Measurements from ENCODE around the gene CTSO. TPM values are rescaled to one million over a fixed set of nuclear protein-coding genes. Genes with fewer than 3 reads are reported as not detected.
"Not testable (repeated sequence)": the region's sequence is repeated elsewhere in the genome, so short reads cannot be mapped to it uniquely, and the experiment has no call there.

CTSO gene
- total and polyA plus RNA-seq, 2 experiments from 2014 or later: 16.4 to 28.2 TPM

- Histone ChIP-seq H3K4me1 (ENCODE audit: insufficient read depth) (peaks cover 14% of the 10 kb centered on the region), H3K27me3 (no peaks in the 10 kb centered on the region), H3K4me2 (no peak overlapping the region), H2AFZ (no peak overlapping the region), H3K27ac (peak overlapping the region; percentile 12), H3K9me2 (replicated peaks; ENCODE audit: insufficient read depth) (no peaks in the 10 kb centered on the region), H3K36me3 (replicated peaks; ENCODE audit: insufficient read depth, low read depth) (no peaks in the 10 kb centered on the region), H3K79me2 (peaks cover 4% of the 10 kb centered on the region), H4K20me1 (ENCODE audit: insufficient read depth, poor library complexity, severe bottlenecking) (no peaks in the 10 kb centered on the region), H3K9me3 (ENCODE audit: low read depth) (no peaks in the 10 kb centered on the region), H3K4me3 (no peak overlapping the region)
- DNase-seq (ENCODE audit: low spot score): no peak
- TF ChIP-seq EZH2phosphoT487 (IDR thresholded peaks at IDR 0.05; ENCODE audit: low read depth, severe bottlenecking, unreplicated experiment): no peak
- TF ChIP-seq CTCF (IDR thresholded peaks at IDR 0.05; ENCODE audit: poor library complexity): no peak
- no peak for TF ChIP-seq EZH2 (IDR thresholded peaks at IDR 0.05; ENCODE audit: borderline replicate concordance)
- 84% methylated on average over 2 of the region's 2 CpGs for WGBS (ENCODE audit: low lambda C conversion rate, missing lambda C conversion rate)
Measured at GRCh38 chr4:155901013-155901412, 52.7 kb downstream of the CTSO start.

GRCh38 chr4:155900381-155900780 lies 53.3 kb downstream of the CTSO start:
- H3K27ac ChIP-seq: peak overlapping the region; percentile 26
- H4K20me1 ChIP-seq (ENCODE audit: insufficient read depth, poor library complexity, severe bottlenecking): no peaks in the 10 kb centered on the region
- H3K79me2 ChIP-seq: no peaks in the 10 kb centered on the region
- H3K4me2 ChIP-seq: peak overlapping the region; percentile 4
- no peaks in the 10 kb centered on the region for H3K27me3 ChIP-seq
- no peak overlapping the region for H3K4me3 ChIP-seq
- no peak for TF ChIP-seq CTCF (IDR thresholded peaks at IDR 0.05; ENCODE audit: poor library complexity)
- TF ChIP-seq EZH2 (IDR thresholded peaks at IDR 0.05; ENCODE audit: borderline replicate concordance): no peak
- no peak for TF ChIP-seq EZH2phosphoT487 (IDR thresholded peaks at IDR 0.05; ENCODE audit: low read depth, severe bottlenecking, unreplicated experiment)
- DNase-seq (ENCODE audit: low spot score): peak; percentile 30
- 31% methylated on average over 1 of the region's 1 CpG for WGBS (ENCODE audit: low lambda C conversion rate, missing lambda C conversion rate)
- H3K9me2 ChIP-seq (replicated peaks; ENCODE audit: insufficient read depth): no peaks in the 10 kb centered on the region
- H3K9me3 ChIP-seq (ENCODE audit: low read depth): no peaks in the 10 kb centered on the region
- H3K36me3 ChIP-seq (replicated peaks; ENCODE audit: insufficient read depth, low read depth): no peaks in the 10 kb centered on the region
- no peak overlapping the region for H2AFZ ChIP-seq
- peaks cover 14% of the 10 kb centered on the region for H3K4me1 ChIP-seq (ENCODE audit: insufficient read depth)

- H3K27me3 ChIP-seq: no peaks in the 10 kb centered on the region
- peak overlapping the region; percentile 4 for H3K4me2 ChIP-seq
- 26% methylated on average over 3 of the region's 3 CpGs for WGBS (ENCODE audit: low lambda C conversion rate, missing lambda C conversion rate)
- no peaks in the 10 kb centered on the region for H4K20me1 ChIP-seq (ENCODE audit: insufficient read depth, poor library complexity, severe bottlenecking)
- H3K36me3 ChIP-seq (replicated peaks; ENCODE audit: insufficient read depth, low read depth): no peaks in the 10 kb centered on the region
- DNase-seq (ENCODE audit: low spot score): no peak
- H3K9me2 ChIP-seq (replicated peaks; ENCODE audit: insufficient read depth): no peaks in the 10 kb centered on the region
- H3K4me3 ChIP-seq: no peak overlapping the region
- H3K9me3 ChIP-seq (ENCODE audit: low read depth): no peaks in the 10 kb centered on the region
- peaks cover 14% of the 10 kb centered on the region for H3K4me1 ChIP-seq (ENCODE audit: insufficient read depth)
- H3K27ac ChIP-seq: peak overlapping the region; percentile 26
- no peak overlapping the region for H2AFZ ChIP-seq
- TF ChIP-seq CTCF (IDR thresholded peaks at IDR 0.05; ENCODE audit: poor library complexity) (no peak), EZH2phosphoT487 (IDR thresholded peaks at IDR 0.05; ENCODE audit: low read depth, severe bottlenecking, unreplicated experiment) (no peak), EZH2 (IDR thresholded peaks at IDR 0.05; ENCODE audit: borderline replicate concordance) (no peak)
- no peaks in the 10 kb centered on the region for H3K79me2 ChIP-seq
Measured at GRCh38 chr4:155899891-155900290, 53.8 kb downstream of the CTSO start.

- peaks cover 14% of the 10 kb centered on the region for H3K4me1 ChIP-seq (ENCODE audit: insufficient read depth)
- H3K9me2 ChIP-seq (replicated peaks; ENCODE audit: insufficient read depth); H3K4me3 ChIP-seq; DNase-seq (ENCODE audit: low spot score); H3K36me3 ChIP-seq (replicated peaks; ENCODE audit: insufficient read depth, low read depth); H3K27ac ChIP-seq; H3K9me3 ChIP-seq (ENCODE audit: low read depth); H4K20me1 ChIP-seq (ENCODE audit: insufficient read depth, poor library complexity, severe bottlenecking); H2AFZ ChIP-seq; H3K4me2 ChIP-seq; H3K27me3 ChIP-seq; H3K79me2 ChIP-seq: not testable (repeated sequence)
- WGBS (ENCODE audit: low lambda C conversion rate, missing lambda C conversion rate): 85% methylated on average over 2 of the region's 2 CpGs
Measured at GRCh38 chr4:155898371-155898770, 55.3 kb downstream of the CTSO start.

Measured in hepatocyte (in vitro differentiated cells).